B cell (primary cell): Measurements from ENCODE around the gene SLC18A2. TPM values are rescaled to one million over a fixed set of nuclear protein-coding genes. Genes with fewer than 3 reads are reported as not detected.

Experiments used
- ATAC-seq: fragments of 200-7000 bp; cut with Tn5 transposase; one replicate; pipeline ENCODE4 v1.10.0; 2021; ENCODE audit warnings: low read depth, mild to moderate bottlenecking, moderate number of reproducible peaks, moderate library complexity
- CTCF ChIA-PET: fragments of 350-600 bp; sonication (Branson Sonifier 250); formaldehyde crosslinking; loops from one replicate; lab custom pipeline; 2021; ENCODE audit warnings: antibody characterized with exemption, inconsistent platforms; lab: Charles Lee
- POLR2A ChIA-PET: fragments of 350-600 bp; sonication (Branson Sonifier 250); formaldehyde crosslinking; loops from one replicate; lab custom pipeline; 2021; ENCODE audit warnings: antibody characterized with exemption; lab: Charles Lee
- DNase-seq: peaks from one replicate; pipeline ENCODE4 v3.0.0; 2013
- H2AFZ ChIP-seq: 2 replicates; pipeline ENCODE4 v1.6.1; 2012; ENCODE audit warnings: mild to moderate bottlenecking, low read depth, low read length; ENCODE audit not compliant: insufficient read depth, poor library complexity, severe bottlenecking
- H3K27ac ChIP-seq, 2 donors: 1 replicate in 1 of 2; 2 replicates in 1 of 2; pipeline ENCODE4 v1.5.1; 2012 to 2013; ENCODE audit warnings: low read length in 2 of 2, mild to moderate bottlenecking in 2 of 2, moderate library complexity in 1 of 2
- H3K27me3 ChIP-seq, 4 experiments: fragments of 200-600 bp in 1 of 4; sonication (generic) in 1 of 4; replicated peaks in 1 of 4; 1 replicate in 2 of 4; 2 replicates in 2 of 4; pipeline versions ENCODE4 v1.6.1 to v1.7.0; 2013 to 2016; ENCODE audit warnings: low read length in 3 of 4, mild to moderate bottlenecking in 2 of 4, mixed read lengths in 1 of 4, moderate library complexity in 1 of 4; ENCODE audit not compliant: insufficient read depth in 4 of 4, control insufficient read depth in 3 of 4; ENCODE audit errors: control extremely low read depth in 1 of 4
- H3K36me3 ChIP-seq, 2 experiments: replicated peaks in 1 of 2; 1 replicate in 1 of 2; 2 replicates in 1 of 2; pipeline versions ENCODE4 v1.6.1 to v1.7.1; 2013; ENCODE audit warnings: low read length in 1 of 2; ENCODE audit not compliant: insufficient read depth in 2 of 2, control insufficient read depth in 1 of 2; ENCODE audit errors: control extremely low read depth in 1 of 2, extremely low read depth in 1 of 2
- H3K4me1 ChIP-seq, 2 donors: fragments of 200-600 bp in 1 of 2; sonication (generic) in 1 of 2; 1 replicate in 1 of 2; 2 replicates in 1 of 2; pipeline versions ENCODE4 v1.5.1 to v1.6.1; 2013 to 2017; ENCODE audit warnings: low read length in 2 of 2; ENCODE audit not compliant: control insufficient read depth in 2 of 2, insufficient read depth in 2 of 2
- H3K4me2 ChIP-seq: replicated peaks from 2 replicates; pipeline ENCODE3; 2012; ENCODE audit warnings: mild to moderate bottlenecking, low read depth, low read length; ENCODE audit not compliant: poor library complexity, severe bottlenecking
- H3K4me3 ChIP-seq, 5 experiments: fragments of 200-600 bp in 1 of 5; sonication (generic) in 1 of 5; 1 replicate in 3 of 5; 2 replicates in 2 of 5; pipeline versions ENCODE4 v1.5.1 to v1.7.0; 2011 to 2016; ENCODE audit warnings: low read length in 4 of 5, mild to moderate bottlenecking in 4 of 5, low read depth in 2 of 5, control low read depth in 1 of 5, moderate library complexity in 1 of 5; ENCODE audit not compliant: insufficient read depth in 1 of 5; ENCODE audit errors: control extremely low read depth in 1 of 5, extremely low read depth in 1 of 5
- H3K79me2 ChIP-seq: fragments of 200-600 bp; sonication (generic); one replicate; pipeline ENCODE4 v1.6.0; 2016; ENCODE audit warnings: low read length; ENCODE audit not compliant: control insufficient read depth, insufficient read depth
- H3K9ac ChIP-seq: fragments of 200-600 bp; sonication (generic); 2 replicates; pipeline ENCODE4 v1.6.1; 2017; ENCODE audit warnings: mild to moderate bottlenecking, low read length, moderate library complexity
- H3K9me3 ChIP-seq, 3 donors: one replicate each; pipeline versions ENCODE4 v1.6.1 to v1.7.1; 2013; ENCODE audit warnings: low read length in 2 of 3; ENCODE audit not compliant: control insufficient read depth in 2 of 3, insufficient read depth in 1 of 3; ENCODE audit errors: control extremely low read depth in 1 of 3
- H4K20me1 ChIP-seq: 2 replicates; pipeline ENCODE4 v1.6.0; 2012; ENCODE audit warnings: mild to moderate bottlenecking, low read length; ENCODE audit not compliant: insufficient read depth, control insufficient read depth, poor library complexity, severe bottlenecking
- H3K27ac Mint-ChIP-seq: one replicate; pipeline ENCODE4 v1.8.0; 2021; ENCODE audit warnings: mixed read lengths
- H3K27me3 Mint-ChIP-seq: one replicate; pipeline ENCODE4 v1.8.0; 2021; ENCODE audit warnings: mixed read lengths
- H3K4me1 Mint-ChIP-seq: one replicate; pipeline ENCODE4 v1.8.0; 2021; ENCODE audit warnings: mixed read lengths
- H3K4me3 Mint-ChIP-seq: one replicate; pipeline ENCODE4 v1.8.0; 2021; ENCODE audit warnings: mixed read lengths
- H3K9me3 Mint-ChIP-seq: one replicate; pipeline ENCODE4 v1.8.0; 2022; ENCODE audit warnings: mixed read lengths; ENCODE audit not compliant: insufficient read depth
- EZH2 ChIP-seq: IDR thresholded peaks from 2 replicates; pipeline ENCODE4 v1.6.1; 2012; ENCODE audit warnings: borderline replicate concordance, low read depth, mild to moderate bottlenecking, moderate library complexity, low read length; ENCODE audit not compliant: insufficient read depth, poor library complexity, severe bottlenecking
- WGBS: methylation state at CpG from one replicate; pipeline ENCODE4 v1.1.5; 2013; ENCODE audit warnings: missing lambda C conversion rate; ENCODE audit not compliant: insufficient coverage; 5-methylcytosine and 5-hydroxymethylcytosine counted together
- intact Hi-C: fragments of 100-400 bp; cut with micrococcal nuclease; formaldehyde crosslinking; loops from one replicate; pipeline ENCODE4 v1.10.0; 2022
- polyA plus RNA-seq: library from polyadenylated mRNA; depleted of rRNA; stranded (reverse); fragments of >200 nt; gene quantifications from 2 replicates; pipeline ENCODE4 v1.2.3, GENCODE V29; 2012
- total RNA-seq, 2 donors: library from RNA; stranded (reverse); fragments of 120-200 nt in 1 of 2; gene quantifications; 1 replicate in 1 of 2; 2 replicates in 1 of 2; pipeline versions ENCODE4 v1.2.3 to v1.2.4, GENCODE V29; 2013 to 2022
- TF ChIP-seq, protein P1 (sequence below): fragments of 200-600 bp; IDR thresholded peaks from one replicate; pipeline ENCODE4 v1.8.0; 2022; ENCODE audit warnings: antibody characterized with exemption, mild to moderate bottlenecking

Gene SLC18A2
- total and polyA plus RNA-seq, 2 donors (not counting 1 experiment from before 2014, with no cell fraction given): not detected

DNA sequence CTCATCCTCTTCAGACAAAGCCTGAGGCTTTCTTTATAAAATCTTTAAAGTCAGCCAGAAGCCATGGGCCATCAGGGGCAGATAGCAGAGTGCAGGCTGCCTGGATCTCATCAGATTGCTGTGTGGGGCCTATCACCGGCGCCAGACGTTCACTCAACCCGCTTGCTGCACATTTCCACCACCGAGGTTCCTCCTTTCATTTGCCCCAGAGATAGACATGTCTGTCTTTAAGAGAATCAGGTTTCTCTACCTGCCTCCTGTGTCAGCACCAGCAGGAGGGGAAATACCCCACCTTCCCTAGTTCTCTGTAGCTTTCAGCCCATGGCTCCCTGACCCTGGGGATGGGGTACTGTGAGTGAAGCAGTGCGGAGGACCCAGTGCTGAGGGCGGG, 22.0 kb downstream of the SLC18A2 start:
- H4K20me1 ChIP-seq: no peaks in the 10 kb centered on the region
- DNase-seq (no peak), ATAC-seq (no peak)
- no peaks in the 10 kb centered on the region for H3K36me3 ChIP-seq
- H3K4me1 ChIP-seq: no peaks in the 10 kb centered on the region
- no peak overlapping the region for H3K27ac Mint-ChIP-seq
- H3K9me3 Mint-ChIP-seq: no peaks in the 10 kb centered on the region
- no peak overlapping the region for H3K4me3 ChIP-seq
- peaks cover 22% of the 10 kb centered on the region for H3K27me3 Mint-ChIP-seq
- TF ChIP-seq EZH2: no peak
- TF ChIP-seq, protein P1, sequence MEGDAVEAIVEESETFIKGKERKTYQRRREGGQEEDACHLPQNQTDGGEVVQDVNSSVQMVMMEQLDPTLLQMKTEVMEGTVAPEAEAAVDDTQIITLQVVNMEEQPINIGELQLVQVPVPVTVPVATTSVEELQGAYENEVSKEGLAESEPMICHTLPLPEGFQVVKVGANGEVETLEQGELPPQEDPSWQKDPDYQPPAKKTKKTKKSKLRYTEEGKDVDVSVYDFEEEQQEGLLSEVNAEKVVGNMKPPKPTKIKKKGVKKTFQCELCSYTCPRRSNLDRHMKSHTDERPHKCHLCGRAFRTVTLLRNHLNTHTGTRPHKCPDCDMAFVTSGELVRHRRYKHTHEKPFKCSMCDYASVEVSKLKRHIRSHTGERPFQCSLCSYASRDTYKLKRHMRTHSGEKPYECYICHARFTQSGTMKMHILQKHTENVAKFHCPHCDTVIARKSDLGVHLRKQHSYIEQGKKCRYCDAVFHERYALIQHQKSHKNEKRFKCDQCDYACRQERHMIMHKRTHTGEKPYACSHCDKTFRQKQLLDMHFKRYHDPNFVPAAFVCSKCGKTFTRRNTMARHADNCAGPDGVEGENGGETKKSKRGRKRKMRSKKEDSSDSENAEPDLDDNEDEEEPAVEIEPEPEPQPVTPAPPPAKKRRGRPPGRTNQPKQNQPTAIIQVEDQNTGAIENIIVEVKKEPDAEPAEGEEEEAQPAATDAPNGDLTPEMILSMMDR: no peak
- ChIA-PET POLR2A (no interaction called here), CTCF (interaction anchor here (1.1 to 1.3 kb wide), 2 partner anchors 13 to 46 kb away, joined by 3 to 6 read pairs; no protein-coding TSS in a partner anchor)
- H3K4me2 ChIP-seq: no peak overlapping the region
- no peaks in the 10 kb centered on the region for H3K79me2 ChIP-seq
- H3K9me3 ChIP-seq: no peaks in the 10 kb centered on the region
- H3K4me3 Mint-ChIP-seq: no peak overlapping the region
- H2AFZ ChIP-seq: no peak overlapping the region
- no peak overlapping the region for H3K9ac ChIP-seq
- intact Hi-C loops: no loop called here
- no peak overlapping the region for H3K27ac ChIP-seq
- H3K27me3 ChIP-seq: peaks cover 0 to 23% (median 4%) of the 10 kb centered on the region in 4 experiments
- no peaks in the 10 kb centered on the region for H3K4me1 Mint-ChIP-seq
- 63% methylated on average over 7 of the region's 7 CpGs for WGBS

- no peak overlapping the region for H2AFZ ChIP-seq
- ChIA-PET CTCF (no interaction called here), POLR2A (no interaction called here)
- Mint-ChIP-seq H3K4me1 (no peaks in the 10 kb centered on the region), H3K27ac (no peak overlapping the region), H3K4me3 (no peak overlapping the region), H3K27me3 (peaks cover 13% of the 10 kb centered on the region), H3K9me3 (no peaks in the 10 kb centered on the region)
- no peaks in the 10 kb centered on the region for H3K36me3 ChIP-seq
- ATAC-seq (no peak), DNase-seq (no peak)
- peaks cover 0 to 2% (median 0%) of the 10 kb centered on the region in 3 donors for H3K9me3 ChIP-seq
- WGBS: 71% methylated on average over 6 of the region's 7 CpGs
- TF ChIP-seq EZH2: no peak
- TF ChIP-seq, protein P1: no peak
- no peaks in the 10 kb centered on the region for H4K20me1 ChIP-seq
- no peaks in the 10 kb centered on the region for H3K79me2 ChIP-seq
- H3K9ac ChIP-seq: no peak overlapping the region
- no peak overlapping the region for H3K27ac ChIP-seq
- H3K4me3 ChIP-seq: no peak overlapping the region
- peaks cover 0 to 17% (median 4%) of the 10 kb centered on the region in 4 experiments for H3K27me3 ChIP-seq
- no peaks in the 10 kb centered on the region for H3K4me1 ChIP-seq
- intact Hi-C loops: no loop called here
- H3K4me2 ChIP-seq: no peak overlapping the region
These were observed 23.9 kb downstream of the SLC18A2 start for GRCh38 chr10:117264782-117265181.
